Uterus (tissue), 4 donors: ENCODE results near the gene DYRK4. TPM values are rescaled to one million over a fixed set of nuclear protein-coding genes. Genes with fewer than 3 reads are reported as not detected.

Source experiments
- DNase-seq, 2 donors: peaks; one replicate each; pipeline ENCODE4 v3.0.0-alpha.2; 2019 to 2020
- H3K27ac ChIP-seq, 2 donors: fragments of 200-600 bp; sonication (generic); 1 replicate in 1 of 2; 2 replicates in 1 of 2; pipeline ENCODE4 v1.5.1; 2016 to 2018
- H3K27me3 ChIP-seq, 2 donors: fragments of 200-600 bp; sonication (generic); one replicate each; pipeline ENCODE4 v1.5.1; 2018 to 2019; ENCODE audit warnings: control low read depth in 1 of 2
- H3K36me3 ChIP-seq, 2 donors: fragments of 200-600 bp; sonication (generic); one replicate each; pipeline ENCODE4 v1.5.1; 2019; ENCODE audit warnings: control low read depth in 1 of 2
- H3K4me1 ChIP-seq, 2 donors: fragments of 200-600 bp; sonication (generic); one replicate each; pipeline ENCODE4 v1.5.1; 2018 to 2019; ENCODE audit warnings: control low read depth in 1 of 2
- H3K4me3 ChIP-seq, 2 donors: fragments of 200-600 bp; sonication (generic); 1 replicate in 1 of 2; 2 replicates in 1 of 2; pipeline ENCODE4 v1.5.1; 2018 to 2019; ENCODE audit warnings: mild to moderate bottlenecking in 1 of 2
- H3K9me3 ChIP-seq, 2 donors: fragments of 200-600 bp; sonication (generic); one replicate each; pipeline ENCODE4 v1.5.1; 2019; ENCODE audit warnings: control low read depth in 1 of 2
- POLR2A ChIP-seq, 2 donors: fragments of 450-650 bp; IDR thresholded peaks; one replicate each; pipeline ENCODE4 v1.6.1; 2016; ENCODE audit warnings: antibody characterized with exemption in 2 of 2, mild to moderate bottlenecking in 1 of 2, moderate library complexity in 1 of 2
- intact Hi-C: fragments of 100-400 bp; cut with DNase I; formaldehyde crosslinking; loops from one replicate; pipeline ENCODE4 v1.15.1; 2023; ENCODE audit warnings: low total_unique reads
- total RNA-seq, 4 donors: library from RNA; depleted of rRNA in 3 of 4; stranded (reverse); fragments of >200 nt in 3 of 4; gene quantifications; one replicate each; pipeline versions ENCODE4 v1.1.0 to v1.2.4, GENCODE V29; 2014 to 2023
- TF ChIP-seq, protein P1 (sequence below), 4 experiments: fragments of 200-600 bp in 2 of 4; fragments of 450-650 bp in 2 of 4; sonication (generic) in 2 of 4; IDR thresholded peaks; one replicate each; pipeline ENCODE4 v1.5.1; 2016 to 2019; ENCODE audit warnings: antibody characterized with exemption in 4 of 4, mild to moderate bottlenecking in 2 of 4, moderate library complexity in 1 of 4
- donor health status: DM: yes; HTN: yes; CAD: no.

The DYRK4 gene
- total RNA-seq, 4 donors from 2014 or later: 32.3 to 51.1 (median 41.4) TPM

DNA sequence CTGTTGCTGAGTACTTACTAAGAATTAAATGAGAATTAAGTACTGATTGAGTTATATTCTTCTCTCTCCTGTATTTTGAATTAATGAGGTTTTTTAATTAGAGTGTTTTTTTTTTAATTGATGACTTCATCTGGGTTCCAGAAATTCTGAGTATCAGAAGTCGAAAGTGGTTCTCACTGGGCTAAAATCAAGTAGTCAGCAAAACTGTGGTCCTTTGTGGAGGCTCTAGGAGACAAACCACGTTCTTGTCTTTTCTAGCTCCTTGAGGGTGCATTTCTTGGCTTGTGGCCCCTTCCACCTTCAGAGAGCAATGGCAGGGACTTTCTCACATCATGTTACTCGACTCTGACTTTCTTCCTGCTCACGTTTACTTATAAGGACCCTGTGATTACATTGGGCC lies 8.1 kb upstream of the DYRK4 start:
- Histone ChIP-seq H3K9me3 (no peaks in the 10 kb centered on the region), H3K4me3 (no peak overlapping the region), H3K27ac (no peak overlapping the region), H3K27me3 (no peaks in the 10 kb centered on the region), H3K4me1 (no peaks in the 10 kb centered on the region), H3K36me3 (no peaks in the 10 kb centered on the region)
- intact Hi-C loops: no loop called here
- no peak for DNase-seq
- TF ChIP-seq, protein P1, sequence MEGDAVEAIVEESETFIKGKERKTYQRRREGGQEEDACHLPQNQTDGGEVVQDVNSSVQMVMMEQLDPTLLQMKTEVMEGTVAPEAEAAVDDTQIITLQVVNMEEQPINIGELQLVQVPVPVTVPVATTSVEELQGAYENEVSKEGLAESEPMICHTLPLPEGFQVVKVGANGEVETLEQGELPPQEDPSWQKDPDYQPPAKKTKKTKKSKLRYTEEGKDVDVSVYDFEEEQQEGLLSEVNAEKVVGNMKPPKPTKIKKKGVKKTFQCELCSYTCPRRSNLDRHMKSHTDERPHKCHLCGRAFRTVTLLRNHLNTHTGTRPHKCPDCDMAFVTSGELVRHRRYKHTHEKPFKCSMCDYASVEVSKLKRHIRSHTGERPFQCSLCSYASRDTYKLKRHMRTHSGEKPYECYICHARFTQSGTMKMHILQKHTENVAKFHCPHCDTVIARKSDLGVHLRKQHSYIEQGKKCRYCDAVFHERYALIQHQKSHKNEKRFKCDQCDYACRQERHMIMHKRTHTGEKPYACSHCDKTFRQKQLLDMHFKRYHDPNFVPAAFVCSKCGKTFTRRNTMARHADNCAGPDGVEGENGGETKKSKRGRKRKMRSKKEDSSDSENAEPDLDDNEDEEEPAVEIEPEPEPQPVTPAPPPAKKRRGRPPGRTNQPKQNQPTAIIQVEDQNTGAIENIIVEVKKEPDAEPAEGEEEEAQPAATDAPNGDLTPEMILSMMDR (IDR thresholded peaks at IDR 0.05): no peak

DNA sequence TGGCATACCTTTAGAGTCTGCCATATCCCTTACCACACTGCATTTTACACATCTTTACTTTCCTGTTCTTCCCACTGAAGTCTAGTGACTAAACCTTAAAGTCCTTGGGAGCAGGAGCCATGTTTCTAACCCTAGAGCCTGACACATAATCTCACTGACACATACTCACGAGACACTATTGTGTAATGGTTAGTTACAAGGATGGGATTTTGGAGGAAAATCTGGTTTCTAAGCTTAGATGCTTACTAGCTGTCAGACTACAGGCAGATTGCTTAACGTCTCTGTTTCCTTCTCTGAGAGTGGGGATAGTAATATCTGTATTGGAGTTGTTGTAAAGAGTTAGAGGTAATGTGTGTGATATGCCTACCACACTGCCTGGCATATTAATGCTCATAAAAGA lies 6.2 kb upstream of the DYRK4 start:
- Histone ChIP-seq H3K27me3 (no peaks in the 10 kb centered on the region), H3K4me3 (no peak overlapping the region), H3K9me3 (no peaks in the 10 kb centered on the region), H3K4me1 (no peaks in the 10 kb centered on the region), H3K27ac (no peak overlapping the region), H3K36me3 (no peaks in the 10 kb centered on the region)
- no peak for DNase-seq
- TF ChIP-seq POLR2A (IDR thresholded peaks at IDR 0.05): no peak
- TF ChIP-seq, protein P1 (IDR thresholded peaks at IDR 0.05): no peak
- intact Hi-C loops: no loop called here

DNA sequence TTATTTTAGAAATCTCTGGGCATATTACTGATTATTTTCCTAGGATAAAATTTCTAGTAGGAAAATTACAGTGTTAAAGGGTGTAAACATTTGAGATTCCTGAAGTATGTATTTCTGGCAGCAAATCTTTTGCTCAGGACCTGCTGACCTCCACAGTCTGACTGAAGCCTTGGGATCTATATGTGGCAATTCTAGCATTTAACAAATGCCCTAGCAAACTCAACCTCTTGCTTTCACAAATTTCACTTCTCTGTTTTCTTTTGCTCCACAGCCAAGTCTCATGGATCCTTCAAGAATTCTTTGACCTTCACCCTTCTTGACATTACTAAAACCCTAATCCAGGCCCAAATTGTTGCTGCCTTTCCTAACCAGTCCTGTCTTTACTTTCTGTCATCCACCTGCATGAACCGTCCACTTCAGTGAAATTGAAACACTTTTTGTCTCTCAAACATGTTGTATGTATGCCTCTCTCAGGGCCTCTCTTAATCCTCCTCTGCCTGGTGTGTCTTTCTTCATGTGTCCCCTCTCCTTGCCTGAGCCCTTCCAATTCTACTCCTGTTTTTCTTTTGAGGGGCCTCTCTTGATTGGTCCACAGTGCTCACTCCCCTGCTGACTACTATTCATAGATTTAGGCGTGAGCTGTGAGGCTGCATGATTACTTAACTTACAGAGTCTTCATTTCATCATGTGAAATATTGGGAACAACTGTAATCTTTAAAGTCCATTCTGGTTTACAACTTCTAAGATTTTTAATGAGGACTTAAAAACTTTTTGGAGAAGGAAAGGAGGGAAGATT lies 5.1 kb upstream of the DYRK4 start:
- H3K4me1 ChIP-seq: no peaks in the 10 kb centered on the region
- H3K36me3 ChIP-seq: no peaks in the 10 kb centered on the region
- H3K9me3 ChIP-seq: no peaks in the 10 kb centered on the region
- no peak overlapping the region for H3K4me3 ChIP-seq
- no peak for DNase-seq
- no peak overlapping the region for H3K27ac ChIP-seq
- intact Hi-C loops: no loop called here
- H3K27me3 ChIP-seq: no peaks in the 10 kb centered on the region
- no peak for TF ChIP-seq POLR2A (IDR thresholded peaks at IDR 0.05)
- TF ChIP-seq, protein P1 (IDR thresholded peaks at IDR 0.05): no peak

DNA sequence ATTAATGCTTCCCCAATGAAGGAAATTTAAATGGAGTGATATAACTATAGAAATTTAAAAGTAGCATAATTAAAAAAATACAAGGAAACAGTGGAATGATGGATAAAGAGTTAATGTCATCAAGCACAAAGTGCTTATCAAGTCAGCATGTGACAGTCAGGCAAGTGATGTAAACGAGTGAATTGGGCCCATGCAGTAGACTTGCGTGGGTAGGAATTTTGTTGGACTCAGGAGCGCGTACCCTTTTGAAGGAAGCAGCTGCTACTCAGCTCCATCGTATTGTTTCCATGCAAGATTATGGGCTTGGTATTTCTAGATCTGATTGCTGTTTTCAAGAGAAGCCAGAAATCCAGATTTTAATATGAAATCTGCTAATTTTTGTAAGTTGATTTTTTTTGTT lies 4.4 kb upstream of the DYRK4 start:
- no peaks in the 10 kb centered on the region for H3K36me3 ChIP-seq
- no peaks in the 10 kb centered on the region for H3K9me3 ChIP-seq
- intact Hi-C loops: no loop called here
- H3K27ac ChIP-seq: no peak overlapping the region
- TF ChIP-seq POLR2A (IDR thresholded peaks at IDR 0.05): no peak
- TF ChIP-seq, protein P1 (IDR thresholded peaks at IDR 0.05): no peak
- no peaks in the 10 kb centered on the region for H3K27me3 ChIP-seq
- DNase-seq: no peak
- H3K4me1 ChIP-seq: no peaks in the 10 kb centered on the region
- H3K4me3 ChIP-seq: no peak overlapping the region

DNA sequence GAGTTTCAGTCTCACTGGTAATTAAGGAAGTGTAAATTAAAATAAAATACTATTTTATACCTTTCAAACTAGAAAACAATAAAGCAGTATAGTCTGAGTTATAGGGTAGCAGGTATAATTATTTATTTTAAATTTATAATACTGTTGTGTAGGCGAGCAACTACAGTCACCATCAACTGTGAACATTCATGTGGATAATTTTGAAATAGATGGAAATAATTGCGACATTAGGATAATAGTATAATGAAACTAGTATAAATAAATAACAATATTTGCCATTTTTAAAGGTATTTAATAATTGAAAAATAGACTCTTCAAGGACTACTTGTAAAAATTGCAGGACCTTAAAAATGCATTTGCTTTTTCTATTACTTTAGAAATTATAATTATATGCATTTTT lies 3.8 kb upstream of the DYRK4 start:
- Histone ChIP-seq H3K4me1 (no peaks in the 10 kb centered on the region), H3K27me3 (no peaks in the 10 kb centered on the region), H3K27ac (no peak overlapping the region), H3K36me3 (no peaks in the 10 kb centered on the region), H3K9me3 (no peaks in the 10 kb centered on the region), H3K4me3 (no peak overlapping the region)
- DNase-seq: no peak
- intact Hi-C loops: no loop called here
- TF ChIP-seq, protein P1 (IDR thresholded peaks at IDR 0.05): no peak
- TF ChIP-seq POLR2A (IDR thresholded peaks at IDR 0.05): no peak
